Bronchial epithelial cell (primary cell): ENCODE measurements around the gene DPEP1. TPM values are rescaled to one million over a fixed set of nuclear protein-coding genes. Genes with fewer than 3 reads are reported as not detected.

Experiments used
- DNase-seq: peaks from one replicate; pipeline ENCODE4 v3.0.0-alpha.2; 2010; ENCODE audit warnings: low read depth
- FAIRE-seq: peaks from 2 replicates; lab custom pipeline; 2011; peaks lifted over from hg19 to GRCh38; lab: Jason Lieb, UNC
- H3K27me3 ChIP-seq: 2 replicates; pipeline ENCODE4 v1.5.1; 2011; ENCODE audit warnings: low read length; ENCODE audit not compliant: control insufficient read depth, insufficient read depth
- H3K36me3 ChIP-seq: 2 replicates; pipeline ENCODE4 v1.5.1; 2011; ENCODE audit warnings: low read length; ENCODE audit not compliant: control insufficient read depth, insufficient read depth
- H3K4me3 ChIP-seq: 2 replicates; pipeline ENCODE4 v1.5.1; 2011; ENCODE audit warnings: mild to moderate bottlenecking, low read depth, low read length, control low read depth
- total RNA-seq: library from RNA; depleted of rRNA; stranded (reverse); fragments of >200 nt; gene quantifications from 2 replicates; pipeline ENCODE4 v1.2.1, GENCODE V29; 2014
- TF ChIP-seq, protein P1 (sequence below): IDR thresholded peaks from 2 replicates; pipeline ENCODE4 v1.5.1; 2011; ENCODE audit warnings: mild to moderate bottlenecking, moderate library complexity, low read length, control low read depth, inconsistent platforms; ENCODE audit not compliant: insufficient read depth, severe bottlenecking

Gene DPEP1
- total RNA-seq, 1 donor from 2014 or later: 0.26 TPM

DNA sequence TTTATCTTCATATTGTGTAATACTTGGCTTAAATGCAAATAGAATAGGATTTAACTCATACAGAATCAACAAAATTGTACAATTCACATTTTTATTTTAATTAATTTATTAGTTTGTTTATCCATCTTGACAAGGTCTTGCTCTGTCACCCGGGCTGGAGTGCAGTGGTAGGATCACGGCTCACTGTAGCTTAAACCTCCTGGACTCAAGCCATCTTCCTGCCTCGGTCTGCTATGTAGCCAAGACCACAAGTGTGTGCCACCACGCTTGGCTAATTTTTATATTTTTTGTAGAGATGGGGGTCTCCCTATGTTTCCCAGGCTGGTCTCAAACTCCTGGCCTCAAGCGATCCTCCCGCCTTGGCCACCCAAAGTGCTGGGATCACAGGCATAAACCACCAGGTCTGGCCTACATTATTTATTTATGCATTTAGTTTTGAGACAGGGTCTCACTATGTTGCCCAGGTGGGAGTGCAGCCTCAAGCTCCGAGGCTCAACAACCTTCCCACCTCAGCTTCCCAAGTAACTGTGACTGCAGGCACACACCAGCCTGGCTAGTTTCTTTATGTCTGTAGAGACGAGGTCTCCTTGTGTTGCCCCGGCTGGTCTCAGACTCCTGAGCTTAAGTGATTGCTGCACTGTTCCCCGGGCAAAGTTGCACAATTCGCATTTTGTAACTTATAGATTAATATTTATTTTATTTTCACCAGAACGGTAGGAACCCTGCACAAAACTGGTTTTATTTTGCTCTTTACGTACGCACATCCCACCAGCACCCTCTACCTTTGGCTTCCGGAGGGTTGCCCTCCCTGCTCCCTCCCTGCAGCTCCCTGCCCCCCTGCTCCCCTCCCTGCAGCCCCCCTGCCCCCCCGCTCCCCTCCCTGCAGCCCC is 4.9 kb downstream of the DPEP1 start:
- H3K36me3 ChIP-seq: no peaks in the 10 kb centered on the region
- FAIRE-seq (no peak), DNase-seq (no peak)
- TF ChIP-seq, protein P1, sequence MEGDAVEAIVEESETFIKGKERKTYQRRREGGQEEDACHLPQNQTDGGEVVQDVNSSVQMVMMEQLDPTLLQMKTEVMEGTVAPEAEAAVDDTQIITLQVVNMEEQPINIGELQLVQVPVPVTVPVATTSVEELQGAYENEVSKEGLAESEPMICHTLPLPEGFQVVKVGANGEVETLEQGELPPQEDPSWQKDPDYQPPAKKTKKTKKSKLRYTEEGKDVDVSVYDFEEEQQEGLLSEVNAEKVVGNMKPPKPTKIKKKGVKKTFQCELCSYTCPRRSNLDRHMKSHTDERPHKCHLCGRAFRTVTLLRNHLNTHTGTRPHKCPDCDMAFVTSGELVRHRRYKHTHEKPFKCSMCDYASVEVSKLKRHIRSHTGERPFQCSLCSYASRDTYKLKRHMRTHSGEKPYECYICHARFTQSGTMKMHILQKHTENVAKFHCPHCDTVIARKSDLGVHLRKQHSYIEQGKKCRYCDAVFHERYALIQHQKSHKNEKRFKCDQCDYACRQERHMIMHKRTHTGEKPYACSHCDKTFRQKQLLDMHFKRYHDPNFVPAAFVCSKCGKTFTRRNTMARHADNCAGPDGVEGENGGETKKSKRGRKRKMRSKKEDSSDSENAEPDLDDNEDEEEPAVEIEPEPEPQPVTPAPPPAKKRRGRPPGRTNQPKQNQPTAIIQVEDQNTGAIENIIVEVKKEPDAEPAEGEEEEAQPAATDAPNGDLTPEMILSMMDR: no peak
- no peak overlapping the region for H3K4me3 ChIP-seq
- H3K27me3 ChIP-seq: peaks cover 12% of the 10 kb centered on the region

DNA sequence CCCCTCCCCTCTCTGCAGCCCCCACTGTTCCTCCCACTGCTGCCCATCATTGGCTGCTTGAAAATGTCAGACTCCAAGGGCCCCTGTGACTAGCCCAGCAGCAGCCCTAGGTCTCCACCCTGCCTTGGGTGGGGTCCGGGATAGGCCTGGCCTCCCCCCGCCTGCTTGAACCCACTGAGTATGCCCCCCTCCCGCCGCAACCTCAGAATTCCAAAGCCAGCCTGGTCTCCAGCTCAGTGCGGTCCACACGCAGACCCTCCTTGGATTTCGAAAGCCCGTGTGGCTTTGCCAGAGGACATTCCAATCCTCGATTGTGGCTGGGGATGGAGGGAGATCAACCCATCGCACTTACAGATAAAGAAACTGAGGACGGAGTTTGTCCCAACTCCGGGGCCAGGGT is 6.4 kb downstream of the DPEP1 start:
- no peak overlapping the region for H3K4me3 ChIP-seq
- FAIRE-seq: no peak
- TF ChIP-seq, protein P1: no peak
- DNase-seq: no peak
- H3K36me3 ChIP-seq: no peaks in the 10 kb centered on the region
- peaks cover 17% of the 10 kb centered on the region for H3K27me3 ChIP-seq

DNA sequence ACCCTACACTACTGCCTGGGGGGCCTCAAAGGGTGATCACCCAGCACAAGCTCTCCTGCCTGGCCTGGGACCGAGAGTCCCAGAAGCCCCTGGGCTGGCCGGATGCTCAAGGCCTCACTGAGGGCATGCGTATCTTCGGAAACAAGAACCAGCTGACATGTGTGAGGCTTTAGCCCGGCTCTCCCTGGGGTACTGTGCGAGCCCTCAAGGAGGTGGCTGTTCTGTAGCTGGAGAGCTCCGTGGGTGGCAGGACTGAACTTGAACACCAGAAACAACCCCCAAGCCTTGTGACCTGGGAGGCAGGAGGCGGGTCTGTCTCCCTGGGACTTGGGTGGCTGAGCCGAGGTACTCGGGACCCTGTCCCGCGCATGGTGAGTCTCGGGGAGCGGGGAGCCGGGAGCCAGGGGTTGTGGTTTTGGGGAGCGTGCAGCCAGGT is 7.0 kb downstream of the DPEP1 start:
- FAIRE-seq: no peak
- DNase-seq: no peak
- no peaks in the 10 kb centered on the region for H3K36me3 ChIP-seq

DNA sequence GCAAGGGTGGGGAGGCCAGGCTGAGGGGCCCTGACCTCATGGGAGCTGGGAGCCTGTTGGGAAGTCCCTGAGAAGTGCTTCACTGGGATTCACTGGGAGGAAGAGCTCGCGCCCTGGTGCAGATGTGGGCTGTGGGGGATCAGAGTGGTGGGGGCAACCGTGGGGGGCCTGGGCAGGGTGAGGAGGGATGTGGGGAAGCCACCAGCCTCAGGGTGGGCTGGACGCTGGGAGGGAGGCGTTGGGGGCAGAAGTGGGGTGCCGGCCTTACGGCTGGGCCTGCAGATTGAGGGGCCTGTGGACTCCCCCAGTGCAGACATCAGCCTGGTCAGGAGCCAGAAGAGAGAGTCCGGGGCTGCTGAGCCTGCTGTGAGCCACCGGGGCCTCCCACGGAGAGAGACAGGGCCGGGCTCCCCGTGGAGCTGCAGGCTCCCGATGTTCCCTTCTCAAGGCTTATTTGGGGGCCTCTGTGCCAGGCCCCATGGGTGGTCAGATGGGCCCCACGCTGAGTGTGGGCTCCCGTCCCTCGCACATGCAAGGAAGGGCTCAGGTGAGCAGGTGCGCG is 7.8 kb downstream of the DPEP1 start:
- TF ChIP-seq, protein P1: no peak
- no peaks in the 10 kb centered on the region for H3K36me3 ChIP-seq
- no peak for DNase-seq
- H3K27me3 ChIP-seq: peaks cover 17% of the 10 kb centered on the region
- H3K4me3 ChIP-seq: no peak overlapping the region
- no peak for FAIRE-seq

More for the DNA sequence above, 7.0 kb downstream of the DPEP1 start:
- Histone ChIP-seq H3K4me3 (no peak overlapping the region), H3K27me3 (peaks cover 17% of the 10 kb centered on the region)
- TF ChIP-seq, protein P1: no peak

DNA sequence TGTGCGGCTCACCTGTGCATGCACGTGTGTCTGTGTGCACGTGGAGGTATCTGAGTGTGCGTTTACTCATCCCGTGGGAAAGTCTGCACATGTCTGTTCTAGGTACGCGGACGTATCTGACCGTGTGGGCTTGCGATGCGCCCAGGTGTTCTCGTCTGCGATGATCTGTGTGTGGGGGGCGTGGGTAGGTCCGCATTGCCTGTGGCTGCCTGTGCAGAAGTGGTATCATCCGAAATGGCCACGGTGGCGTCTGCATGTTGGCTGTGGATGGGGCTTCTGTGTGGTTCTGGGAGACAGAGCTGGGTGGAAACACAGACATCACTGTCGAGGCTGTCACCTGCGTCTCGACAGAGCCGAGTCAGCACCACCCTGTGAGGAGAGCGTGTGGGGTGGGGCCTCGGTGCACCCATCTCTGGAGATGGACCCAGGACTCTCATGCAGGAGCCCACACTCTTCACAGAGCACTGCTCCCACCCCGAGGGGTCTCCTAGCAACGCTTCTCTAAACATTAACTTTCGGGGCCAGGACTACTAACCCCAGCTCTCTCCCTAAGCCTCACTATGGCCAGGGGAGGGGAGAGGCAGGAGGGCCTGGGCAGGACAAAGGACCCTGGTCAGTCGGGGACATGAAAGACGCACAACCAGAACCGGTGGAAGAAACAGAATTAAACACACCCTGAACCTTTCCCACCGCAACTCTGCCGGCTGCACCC is 8.4 kb downstream of the DPEP1 start:
- Histone ChIP-seq H3K36me3 (no peaks in the 10 kb centered on the region), H3K27me3 (peaks cover 17% of the 10 kb centered on the region), H3K4me3 (no peak overlapping the region)
- DNase-seq (no peak), FAIRE-seq (no peak)
- TF ChIP-seq, protein P1: no peak
